Activated CD4-positive, alpha-beta memory T cell treated with anti-CD3 and anti-CD28 coated beads for 36 hours (primary cell): ENCODE data around the gene CCNDBP1. TPM values are rescaled to one million over a fixed set of nuclear protein-coding genes. Genes with fewer than 3 reads are reported as not detected.
"Not testable (repeated sequence)": the region's sequence is repeated elsewhere in the genome, so short reads cannot be mapped to it uniquely, and the experiment has no call there.

Experiments
- CTCF ChIA-PET: fragments of 350-600 bp; sonication (Branson Sonifier 250); formaldehyde crosslinking; loops from one replicate; lab custom pipeline; 2021; ENCODE audit warnings: antibody characterized with exemption, inconsistent platforms; lab: Charles Lee
- POLR2A ChIA-PET: fragments of 350-600 bp; sonication (Branson Sonifier 250); formaldehyde crosslinking; loops from one replicate; lab custom pipeline; 2021; ENCODE audit warnings: antibody characterized with exemption; lab: Charles Lee
- DNase-seq: peaks from one replicate; pipeline ENCODE4 v3.0.0-alpha.2; 2020
- H3K27ac Mint-ChIP-seq: one replicate; pipeline ENCODE4 v1.8.0; 2021; ENCODE audit warnings: mixed read lengths
- H3K27me3 Mint-ChIP-seq: one replicate; pipeline ENCODE4 v1.8.0; 2021; ENCODE audit warnings: mixed read lengths
- H3K36me3 Mint-ChIP-seq: one replicate; pipeline ENCODE4 v1.8.0; 2021; ENCODE audit warnings: mixed read lengths
- H3K4me1 Mint-ChIP-seq: one replicate; pipeline ENCODE4 v1.8.0; 2021; ENCODE audit warnings: low read depth, mixed read lengths
- H3K4me3 Mint-ChIP-seq: one replicate; pipeline ENCODE4 v1.8.0; 2021; ENCODE audit warnings: mild to moderate bottlenecking, mixed read lengths
- H3K9me3 Mint-ChIP-seq: one replicate; pipeline ENCODE4 v1.8.0; 2021; ENCODE audit warnings: mixed read lengths
- intact Hi-C: fragments of 100-400 bp; cut with micrococcal nuclease; formaldehyde crosslinking; loops from one replicate; pipeline ENCODE4 v1.15.1; 2023
- total RNA-seq, 2 experiments: library from RNA; stranded (reverse); gene quantifications; one replicate each; pipeline ENCODE4 v1.2.3, GENCODE V29; 2021

The CCNDBP1 gene
- total RNA-seq = 10 to 100 TPM; 79.5 to 80.6 TPM

- peaks cover 7% of the 10 kb centered on the region for H3K36me3 Mint-ChIP-seq
- H3K4me1 Mint-ChIP-seq = peaks cover 24% of the 10 kb centered on the region
- H3K27me3 Mint-ChIP-seq = no peaks in the 10 kb centered on the region
- peak; percentile 96 for DNase-seq
- ChIA-PET CTCF (interaction anchor here (1.4 to 2.2 kb wide), 3 partner anchors 11 to 100 kb away, joined by 3 to 14 read pairs (median 14); no protein-coding TSS in a partner anchor), POLR2A (no interaction called here)
- intact Hi-C loops = loop anchor here (1.0 to 10.0 kb wide), 4 partner anchors 53 to 611 kb away; partner anchors contain the start of genes LCMT2, STARD9, TMEM62 and UBR1
- H3K4me3 Mint-ChIP-seq = peak within 1 kb of the TSS; percentile 91
- no peaks in the 10 kb centered on the region for H3K9me3 Mint-ChIP-seq
- peak within 1 kb of the TSS; percentile 86 for H3K27ac Mint-ChIP-seq
Observed at GRCh38 chr15:43185157-43186002, at the start of gene CCNDBP1. CCNDBP1 (plus strand) TSS chr15:43185403; CDS start chr15:43185499, 96 bp downstream.

- DNase-seq = no peak
- no peak overlapping the region for H3K27ac Mint-ChIP-seq
- intact Hi-C loops = no loop called here
- H3K4me3 Mint-ChIP-seq = no peak overlapping the region
- CTCF ChIA-PET = no interaction called here
- H3K36me3 Mint-ChIP-seq = peaks cover 30% of the 10 kb centered on the region
- POLR2A ChIA-PET = no interaction called here
- H3K4me1 Mint-ChIP-seq = peaks cover 16% of the 10 kb centered on the region
- H3K27me3 Mint-ChIP-seq = no peaks in the 10 kb centered on the region
- no peaks in the 10 kb centered on the region for H3K9me3 Mint-ChIP-seq
Observed at GRCh38 chr15:43143203-43143941, 41.8 kb upstream of the CCNDBP1 start.

- no peak for DNase-seq
- Mint-ChIP-seq H3K27me3 (no peaks in the 10 kb centered on the region), H3K4me1 (peaks cover 16% of the 10 kb centered on the region), H3K9me3 (no peaks in the 10 kb centered on the region), H3K4me3 (no peak overlapping the region), H3K36me3 (peaks cover 25% of the 10 kb centered on the region), H3K27ac (no peak overlapping the region)
- ChIA-PET POLR2A (no interaction called here), CTCF (no interaction called here)
- intact Hi-C loops = no loop called here
Observed at GRCh38 chr15:43144512-43144911, 40.7 kb upstream of the CCNDBP1 start.

GRCh38 chr15:43146184-43146583 is 39.0 kb upstream of the CCNDBP1 start:
- intact Hi-C loops = no loop called here
- Mint-ChIP-seq H3K27me3 (no peaks in the 10 kb centered on the region), H3K36me3 (peaks cover 13% of the 10 kb centered on the region), H3K9me3 (no peaks in the 10 kb centered on the region), H3K27ac (no peak overlapping the region), H3K4me3 (no peak overlapping the region), H3K4me1 (peaks cover 16% of the 10 kb centered on the region)
- CTCF ChIA-PET = no interaction called here
- POLR2A ChIA-PET = interaction anchor here (0.7 kb wide), 1 partner anchor 295 kb away, joined by 3 read pairs; no protein-coding TSS in a partner anchor
- no peak for DNase-seq

- Mint-ChIP-seq H3K27me3 (no peaks in the 10 kb centered on the region), H3K9me3 (no peaks in the 10 kb centered on the region), H3K27ac (no peak overlapping the region), H3K4me3 (no peak overlapping the region), H3K36me3 (peaks cover 17% of the 10 kb centered on the region), H3K4me1 (peaks cover 11% of the 10 kb centered on the region)
- intact Hi-C loops = no loop called here
- ChIA-PET CTCF (no interaction called here), POLR2A (no interaction called here)
- no peak for DNase-seq
Observed at GRCh38 chr15:43150191-43150929, 34.8 kb upstream of the CCNDBP1 start.

GRCh38 chr15:43151688-43152087 is 33.5 kb upstream of the CCNDBP1 start:
- no peak overlapping the region for H3K27ac Mint-ChIP-seq
- ChIA-PET POLR2A (no interaction called here), CTCF (interaction anchor here (1.3 kb wide), 1 partner anchor 134 kb away, joined by 5 read pairs; no protein-coding TSS in a partner anchor)
- no peak overlapping the region for H3K4me3 Mint-ChIP-seq
- no peaks in the 10 kb centered on the region for H3K27me3 Mint-ChIP-seq
- peaks cover 17% of the 10 kb centered on the region for H3K36me3 Mint-ChIP-seq
- no peak for DNase-seq
- H3K9me3 Mint-ChIP-seq = no peaks in the 10 kb centered on the region
- H3K4me1 Mint-ChIP-seq = peaks cover 11% of the 10 kb centered on the region
- intact Hi-C loops = no loop called here

GRCh38 chr15:43153269-43153668 is 31.9 kb upstream of the CCNDBP1 start:
- DNase-seq = no peak
- ChIA-PET CTCF (no interaction called here), POLR2A (interaction anchor here (0.6 kb wide), 1 partner anchor 176 kb away, joined by 4 read pairs; no protein-coding TSS in a partner anchor)
- Mint-ChIP-seq H3K4me1 (peaks cover 11% of the 10 kb centered on the region), H3K4me3 (no peak overlapping the region), H3K9me3 (no peaks in the 10 kb centered on the region), H3K27ac (no peak overlapping the region), H3K27me3 (no peaks in the 10 kb centered on the region), H3K36me3 (peaks cover 21% of the 10 kb centered on the region)
- intact Hi-C loops = no loop called here

GRCh38 chr15:43165801-43166325 is 19.3 kb upstream of the CCNDBP1 start:
- CTCF ChIA-PET = interaction anchor here (1.1 kb wide), 1 partner anchor 21 kb away, joined by 3 read pairs; no protein-coding TSS in a partner anchor

GRCh38 chr15:43167261-43167660 is 17.9 kb upstream of the CCNDBP1 start:
- H3K27ac Mint-ChIP-seq, intact Hi-C loops, CTCF ChIA-PET, H3K27me3 Mint-ChIP-seq, DNase-seq, H3K4me3 Mint-ChIP-seq, H3K4me1 Mint-ChIP-seq, H3K9me3 Mint-ChIP-seq, POLR2A ChIA-PET: not testable (repeated sequence)
- H3K36me3 Mint-ChIP-seq = peaks cover 33% of the 10 kb centered on the region

More at GRCh38 chr15:43165801-43166325, 19.3 kb upstream of the CCNDBP1 start:
- POLR2A ChIA-PET = interaction anchor here (0.7 kb wide), 1 partner anchor 473 kb away, joined by 4 read pairs; no protein-coding TSS in a partner anchor
- Mint-ChIP-seq H3K27me3 (no peaks in the 10 kb centered on the region), H3K9me3 (peaks cover 2% of the 10 kb centered on the region), H3K4me1 (peaks cover 6% of the 10 kb centered on the region), H3K36me3 (peaks cover 28% of the 10 kb centered on the region), H3K4me3 (no peak overlapping the region), H3K27ac (no peak overlapping the region)
- intact Hi-C loops = no loop called here
- no peak for DNase-seq

- no peak overlapping the region for H3K4me3 Mint-ChIP-seq
- peaks cover 6% of the 10 kb centered on the region for H3K4me1 Mint-ChIP-seq
- intact Hi-C loops = no loop called here
- peaks cover 2% of the 10 kb centered on the region for H3K9me3 Mint-ChIP-seq
- ChIA-PET POLR2A (no interaction called here), CTCF (no interaction called here)
- peaks cover 37% of the 10 kb centered on the region for H3K36me3 Mint-ChIP-seq
- no peaks in the 10 kb centered on the region for H3K27me3 Mint-ChIP-seq
- no peak overlapping the region for H3K27ac Mint-ChIP-seq
- no peak for DNase-seq
Observed at GRCh38 chr15:43168192-43169107, 16.8 kb upstream of the CCNDBP1 start.
